PFSK-1 (cell line): ENCODE results near the gene CNGA4.

Experiments used
- FOXP2 ChIP-seq: optimal IDR thresholded peaks from 2 replicates; pipeline ENCODE3; 2011; ENCODE audit warnings: borderline replicate concordance, control low read depth, inconsistent platforms; ENCODE audit not compliant: insufficient read depth; ENCODE audit errors: extremely low read length, extremely low read depth
- POLR2AphosphoS5 ChIP-seq: IDR thresholded peaks from 2 replicates; pipeline ENCODE4 v1.6.1; 2012; ENCODE audit warnings: low read depth, mild to moderate bottlenecking, control low read depth, low read length, moderate library complexity
- SIN3A ChIP-seq: IDR thresholded peaks from 2 replicates; pipeline ENCODE4 v1.6.1; 2012; ENCODE audit warnings: mild to moderate bottlenecking, low read length, moderate library complexity, borderline replicate concordance; ENCODE audit not compliant: insufficient read depth
- TAF1 ChIP-seq: IDR thresholded peaks from 2 replicates; pipeline ENCODE4 v1.6.1; 2012; ENCODE audit warnings: low read length, control low read depth, borderline replicate concordance; ENCODE audit not compliant: insufficient read depth
- TF ChIP-seq, protein P1 (sequence below), 2 experiments: IDR thresholded peaks; 2 replicates each; pipeline versions ENCODE4 v1.6.1 to v1.8.0; 2011 to 2012; ENCODE audit warnings: low read depth in 2 of 2, low read length in 2 of 2, control low read depth in 1 of 2, inconsistent platforms in 1 of 2, mild to moderate bottlenecking in 1 of 2, moderate library complexity in 1 of 2; ENCODE audit not compliant: insufficient read depth in 1 of 2

GRCh38 chr11:6240781-6241180 lies 1.9 kb downstream of the CNGA4 start:
- TF ChIP-seq POLR2AphosphoS5 (no peak), SIN3A (no peak), TAF1 (no peak), FOXP2 (no peak)
- TF ChIP-seq, protein P1, sequence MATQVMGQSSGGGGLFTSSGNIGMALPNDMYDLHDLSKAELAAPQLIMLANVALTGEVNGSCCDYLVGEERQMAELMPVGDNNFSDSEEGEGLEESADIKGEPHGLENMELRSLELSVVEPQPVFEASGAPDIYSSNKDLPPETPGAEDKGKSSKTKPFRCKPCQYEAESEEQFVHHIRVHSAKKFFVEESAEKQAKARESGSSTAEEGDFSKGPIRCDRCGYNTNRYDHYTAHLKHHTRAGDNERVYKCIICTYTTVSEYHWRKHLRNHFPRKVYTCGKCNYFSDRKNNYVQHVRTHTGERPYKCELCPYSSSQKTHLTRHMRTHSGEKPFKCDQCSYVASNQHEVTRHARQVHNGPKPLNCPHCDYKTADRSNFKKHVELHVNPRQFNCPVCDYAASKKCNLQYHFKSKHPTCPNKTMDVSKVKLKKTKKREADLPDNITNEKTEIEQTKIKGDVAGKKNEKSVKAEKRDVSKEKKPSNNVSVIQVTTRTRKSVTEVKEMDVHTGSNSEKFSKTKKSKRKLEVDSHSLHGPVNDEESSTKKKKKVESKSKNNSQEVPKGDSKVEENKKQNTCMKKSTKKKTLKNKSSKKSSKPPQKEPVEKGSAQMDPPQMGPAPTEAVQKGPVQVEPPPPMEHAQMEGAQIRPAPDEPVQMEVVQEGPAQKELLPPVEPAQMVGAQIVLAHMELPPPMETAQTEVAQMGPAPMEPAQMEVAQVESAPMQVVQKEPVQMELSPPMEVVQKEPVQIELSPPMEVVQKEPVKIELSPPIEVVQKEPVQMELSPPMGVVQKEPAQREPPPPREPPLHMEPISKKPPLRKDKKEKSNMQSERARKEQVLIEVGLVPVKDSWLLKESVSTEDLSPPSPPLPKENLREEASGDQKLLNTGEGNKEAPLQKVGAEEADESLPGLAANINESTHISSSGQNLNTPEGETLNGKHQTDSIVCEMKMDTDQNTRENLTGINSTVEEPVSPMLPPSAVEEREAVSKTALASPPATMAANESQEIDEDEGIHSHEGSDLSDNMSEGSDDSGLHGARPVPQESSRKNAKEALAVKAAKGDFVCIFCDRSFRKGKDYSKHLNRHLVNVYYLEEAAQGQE (IDR thresholded peaks at IDR 0.05; ENCODE audit: insufficient read depth in 1 of 2, low read depth in 2 of 2, low read length in 2 of 2), result no peak
